Prostate gland (tissue), 1 donor: ENCODE data around the gene MED15.

ENCODE experiments used
- POLR2A ChIP-seq: fragments of 450-650 bp; IDR thresholded peaks from one replicate; pipeline ENCODE4 v1.6.1; 2016; ENCODE audit warnings: antibody characterized with exemption, mild to moderate bottlenecking
- POLR2AphosphoS5 ChIP-seq: sonication (generic); formaldehyde crosslinking; IDR thresholded peaks from one replicate; pipeline ENCODE4 v1.6.1; 2017; ENCODE audit warnings: antibody characterized with exemption

GRCh38 chr22:20533879-20534265 lies 26.5 kb downstream of the MED15 start:
- no peak for TF ChIP-seq POLR2AphosphoS5
- TF ChIP-seq POLR2A = no peak
